HG03558 (cell line): Measurements from ENCODE around the gene CCDC106.

Experiments used
- ATAC-seq: cut with Tn5 transposase; IDR thresholded peaks from one replicate; pipeline ENCODE4 v1.9.1; 2021; ENCODE audit warnings: moderate number of reproducible peaks; ENCODE audit not compliant: unreplicated experiment; ENCODE audit errors: extremely low read depth

The CCDC106 gene

GRCh38 chr19:55635334-55635717 lies 12.7 kb upstream of the CCDC106 start:
- no peak for ATAC-seq

- no peak for ATAC-seq
These were observed 12.1 kb upstream of the CCDC106 start for GRCh38 chr19:55635856-55636440.

GRCh38 chr19:55636723-55637122 lies 11.3 kb upstream of the CCDC106 start:
- no peak for ATAC-seq

DNA sequence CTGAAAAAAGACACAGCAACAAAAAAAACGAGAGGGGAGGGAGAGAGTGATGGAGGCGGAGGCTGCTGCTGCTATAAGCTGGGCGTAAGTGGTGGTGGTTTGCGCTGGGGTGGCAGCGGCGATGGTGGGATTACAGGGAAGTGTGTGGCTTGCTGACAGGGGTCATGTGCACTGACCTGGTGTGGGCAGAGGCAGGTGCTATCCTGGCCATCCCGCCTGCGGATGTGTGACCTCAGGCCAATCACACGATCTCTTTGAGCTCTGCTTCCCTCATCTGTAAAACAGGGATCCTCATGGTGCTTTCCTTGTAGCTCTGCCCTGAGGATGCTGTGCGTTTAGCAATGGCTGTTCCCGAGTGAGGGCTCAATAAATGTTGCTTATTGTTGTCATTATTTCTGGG lies 10.5 kb upstream of the CCDC106 start:
- ATAC-seq, result no peak

DNA sequence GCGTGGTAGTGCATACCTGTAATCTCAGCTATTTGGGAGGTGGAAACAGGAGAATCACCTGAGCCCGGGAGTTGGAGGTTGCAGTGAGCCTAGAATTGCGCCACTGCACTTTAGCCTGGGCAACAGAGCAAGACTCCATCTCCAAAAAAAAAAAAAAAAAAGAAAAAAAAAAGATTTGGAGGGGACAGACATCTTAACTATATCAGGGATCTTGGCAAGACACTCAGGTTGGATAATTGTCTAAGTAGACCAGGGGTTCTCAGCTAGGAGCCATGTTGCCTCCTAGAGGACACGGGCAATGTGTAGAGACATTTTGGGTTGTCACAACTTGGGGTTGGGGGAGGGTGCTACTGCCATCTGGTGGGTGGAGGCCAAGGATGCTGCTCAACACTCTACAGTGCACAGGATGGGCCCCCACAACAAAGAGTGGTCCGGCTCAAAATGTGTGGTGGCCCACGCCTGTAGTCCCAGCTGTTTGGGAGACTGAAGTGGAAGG lies 9.1 kb upstream of the CCDC106 start:
- ATAC-seq, result no peak

GRCh38 chr19:55640043-55640576 lies 7.9 kb upstream of the CCDC106 start:
- no peak for ATAC-seq

- ATAC-seq, result no peak
These were observed 7.2 kb upstream of the CCDC106 start, which contains the start of gene ZNF580 for GRCh38 chr19:55640577-55641425. ZNF580 (plus strand) TSS chr19:55641002; CDS start chr19:55642509, 1,507 bp downstream.

- ATAC-seq, result no peak
These were observed 6.4 kb upstream of the CCDC106 start for GRCh38 chr19:55641426-55642152.

DNA sequence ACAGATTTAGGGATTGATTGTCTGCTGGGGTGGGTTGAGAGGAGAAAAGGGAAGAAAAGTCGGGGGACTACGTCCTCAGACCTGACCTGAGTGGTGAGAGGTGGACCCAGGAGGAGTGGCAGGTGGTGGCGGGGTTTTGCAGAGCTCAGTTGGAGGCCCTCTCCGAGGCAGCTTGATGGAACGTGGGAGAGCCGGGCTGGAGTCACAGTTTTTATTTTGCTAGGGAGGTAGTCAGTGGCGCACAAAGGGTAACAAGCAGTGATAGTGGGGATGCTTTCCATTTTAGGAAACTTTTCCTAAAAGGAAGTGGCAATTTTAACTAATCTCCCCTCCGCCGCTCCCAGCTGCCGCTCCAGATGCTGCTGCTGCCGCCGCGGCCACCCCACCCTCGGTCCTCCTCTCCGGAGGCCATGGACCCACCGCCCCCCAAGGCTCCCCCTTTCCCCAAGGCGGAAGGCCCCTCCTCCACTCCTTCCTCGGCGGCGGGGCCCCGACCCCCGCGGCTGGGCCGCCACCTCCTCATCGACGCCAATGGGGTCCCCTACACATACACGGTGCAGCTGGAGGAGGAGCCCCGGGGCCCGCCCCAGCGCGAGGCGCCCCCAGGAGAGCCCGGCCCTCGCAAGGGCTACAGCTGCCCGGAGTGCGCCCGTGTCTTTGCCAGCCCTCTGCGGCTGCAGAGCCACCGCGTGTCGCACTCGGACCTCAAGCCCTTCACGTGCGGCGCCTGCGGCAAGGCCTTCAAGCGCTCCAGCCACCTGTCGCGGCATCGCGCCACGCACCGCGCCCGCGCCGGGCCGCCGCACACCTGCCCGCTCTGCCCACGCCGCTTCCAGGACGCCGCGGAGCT lies 5.6 kb upstream of the CCDC106 start:
- no peak for ATAC-seq

GRCh38 chr19:55643003-55643886 lies 4.8 kb upstream of the CCDC106 start, which contains the start of gene ZNF581:
ZNF581 (plus strand) TSS chr19:55643649; CDS start chr19:55644572, 923 bp downstream.
- no peak for ATAC-seq

DNA sequence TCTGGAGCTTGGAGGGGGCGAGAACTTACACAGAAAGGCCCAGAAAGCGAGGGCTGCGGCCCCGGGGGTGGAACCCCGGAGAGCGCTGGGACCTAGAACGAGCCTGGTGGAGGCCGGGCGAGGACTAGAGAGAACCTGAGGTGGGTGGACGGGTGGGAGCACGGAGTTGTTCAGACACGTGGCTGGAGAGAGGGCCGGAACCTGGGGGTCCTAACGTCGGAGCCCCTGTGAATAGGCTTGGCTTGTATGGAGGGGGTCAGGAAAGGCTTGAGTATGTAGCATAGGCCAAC lies 4.2 kb upstream of the CCDC106 start:
- no peak for ATAC-seq

DNA sequence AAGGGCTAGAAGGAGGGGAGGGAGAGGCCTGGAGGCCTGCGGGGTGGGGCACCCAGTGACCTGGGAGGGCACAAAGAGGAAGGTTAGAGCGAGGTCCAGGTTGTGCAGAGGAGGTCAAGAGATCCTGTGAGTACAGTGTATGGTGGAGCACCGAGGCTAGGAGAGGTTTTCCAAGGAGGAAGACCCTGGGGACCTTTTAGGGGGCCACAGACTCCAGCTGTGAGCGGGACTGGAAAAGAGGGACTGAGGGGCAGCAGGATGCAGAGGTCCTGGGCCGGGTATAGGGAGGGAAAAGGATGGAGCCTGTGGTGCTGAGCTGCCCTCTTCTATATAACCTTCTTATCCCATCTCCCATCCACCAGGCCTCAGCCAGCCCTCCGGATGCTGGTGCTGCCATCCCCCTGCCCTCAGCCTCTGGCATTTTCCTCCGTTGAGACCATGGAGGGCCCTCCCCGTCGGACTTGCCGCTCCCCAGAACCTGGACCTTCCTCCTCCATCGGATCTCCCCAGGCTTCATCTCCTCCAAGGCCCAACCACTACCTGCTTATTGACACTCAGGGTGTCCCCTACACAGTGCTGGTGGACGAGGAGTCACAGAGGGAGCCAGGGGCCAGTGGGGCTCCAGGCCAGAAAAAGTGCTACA lies 3.7 kb upstream of the CCDC106 start:
- ATAC-seq, result no peak

GRCh38 chr19:55644842-55645511 lies 3.0 kb upstream of the CCDC106 start:
- ATAC-seq, result no peak

GRCh38 chr19:55645512-55645881 lies 2.5 kb upstream of the CCDC106 start:
- ATAC-seq, result no peak

GRCh38 chr19:55646889-55647731 lies 902 bp upstream of the CCDC106 start:
- no peak for ATAC-seq

DNA sequence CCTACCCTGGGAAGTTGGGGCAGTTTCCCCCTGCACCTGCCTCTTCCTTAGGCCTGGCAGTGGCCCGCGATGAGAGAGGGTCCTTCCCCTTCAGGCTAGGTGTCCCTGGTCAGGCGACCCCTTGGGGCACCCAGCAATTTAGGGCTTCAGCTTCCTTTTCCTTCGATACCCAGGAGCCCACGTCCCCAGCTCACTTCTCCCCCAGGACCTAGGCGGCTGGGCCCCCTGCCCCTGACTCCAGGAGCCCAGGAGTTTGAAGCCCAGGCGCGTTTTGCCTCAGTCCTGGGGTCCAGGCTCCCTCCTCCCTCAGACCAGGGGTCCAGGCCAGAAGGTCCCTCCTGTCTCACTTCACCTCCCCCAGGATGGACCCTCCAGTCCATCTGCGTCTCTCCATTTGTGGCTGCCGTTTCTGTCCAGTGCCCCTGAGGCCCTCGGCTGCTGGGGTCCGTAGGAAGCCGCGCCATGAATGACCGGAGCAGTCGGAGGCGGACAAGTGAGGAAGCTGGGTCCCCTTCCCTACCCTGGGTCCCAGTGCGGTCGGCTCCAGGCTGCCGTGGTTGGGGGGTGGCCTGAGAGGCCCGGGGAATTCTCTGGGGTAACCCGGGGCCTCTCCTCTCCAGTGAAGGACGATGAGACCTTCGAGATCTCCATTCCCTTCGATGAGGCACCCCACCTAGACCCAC lies 714 bp downstream of the CCDC106 start:
- ATAC-seq, result no peak
